Astrocyte (in vitro differentiated cells and primary cell): ENCODE measurements around the gene ANKRD61.

Source experiments
- CTCF ChIP-seq: IDR thresholded peaks from 2 replicates; pipeline ENCODE4 v1.5.1; 2011; ENCODE audit warnings: low read depth, mild to moderate bottlenecking, inconsistent platforms, low read length, moderate library complexity; ENCODE audit not compliant: insufficient read depth
- EZH2 ChIP-seq: IDR thresholded peaks from 2 replicates; pipeline ENCODE4 v1.6.1; 2012; ENCODE audit warnings: mild to moderate bottlenecking, low read length, inconsistent platforms; ENCODE audit not compliant: insufficient read depth

GRCh38 chr7:6015917-6016652 is 15.1 kb upstream of the ANKRD61 start:
- TF ChIP-seq CTCF: no peak
- TF ChIP-seq EZH2: no peak
